GM12864 (cell line): ENCODE results near the gene EYS.

Experiments
- DNase-seq: peaks from one replicate; pipeline ENCODE4 v3.0.0-alpha.2; 2011; ENCODE audit warnings: low read depth
- H3K4me3 ChIP-seq: 2 replicates; pipeline ENCODE4 v1.5.1; 2011; ENCODE audit warnings: mild to moderate bottlenecking, low read depth, low read length, control low read depth
- TF ChIP-seq, protein P1 (sequence below): IDR thresholded peaks from 2 replicates; pipeline ENCODE4 v1.5.1; 2011; ENCODE audit warnings: low read depth, mild to moderate bottlenecking, moderate library complexity, low read length, control low read depth, inconsistent platforms; ENCODE audit errors: missing control alignments

Gene EYS

DNA sequence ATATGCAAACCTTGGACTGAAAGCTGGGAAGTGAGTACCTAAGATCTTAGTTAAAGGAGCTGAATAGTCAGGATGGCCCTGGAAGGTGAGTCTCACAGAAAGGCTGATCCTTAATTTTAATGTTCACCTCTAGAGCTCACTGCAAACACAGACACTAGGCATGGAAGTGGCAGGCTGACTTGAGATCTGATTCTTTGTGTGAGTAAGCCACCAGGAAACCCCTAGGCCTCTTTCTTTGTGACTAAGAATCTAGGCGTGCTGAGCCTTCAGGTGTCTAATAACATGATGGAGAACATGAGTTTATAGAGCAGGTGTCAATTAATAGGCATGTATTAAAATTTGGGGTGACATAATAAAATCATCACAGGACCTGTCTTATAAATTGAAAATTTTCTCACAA, 642.2 kb downstream of the EYS start:
- no peak for DNase-seq
- no peak overlapping the region for H3K4me3 ChIP-seq
- TF ChIP-seq, protein P1, sequence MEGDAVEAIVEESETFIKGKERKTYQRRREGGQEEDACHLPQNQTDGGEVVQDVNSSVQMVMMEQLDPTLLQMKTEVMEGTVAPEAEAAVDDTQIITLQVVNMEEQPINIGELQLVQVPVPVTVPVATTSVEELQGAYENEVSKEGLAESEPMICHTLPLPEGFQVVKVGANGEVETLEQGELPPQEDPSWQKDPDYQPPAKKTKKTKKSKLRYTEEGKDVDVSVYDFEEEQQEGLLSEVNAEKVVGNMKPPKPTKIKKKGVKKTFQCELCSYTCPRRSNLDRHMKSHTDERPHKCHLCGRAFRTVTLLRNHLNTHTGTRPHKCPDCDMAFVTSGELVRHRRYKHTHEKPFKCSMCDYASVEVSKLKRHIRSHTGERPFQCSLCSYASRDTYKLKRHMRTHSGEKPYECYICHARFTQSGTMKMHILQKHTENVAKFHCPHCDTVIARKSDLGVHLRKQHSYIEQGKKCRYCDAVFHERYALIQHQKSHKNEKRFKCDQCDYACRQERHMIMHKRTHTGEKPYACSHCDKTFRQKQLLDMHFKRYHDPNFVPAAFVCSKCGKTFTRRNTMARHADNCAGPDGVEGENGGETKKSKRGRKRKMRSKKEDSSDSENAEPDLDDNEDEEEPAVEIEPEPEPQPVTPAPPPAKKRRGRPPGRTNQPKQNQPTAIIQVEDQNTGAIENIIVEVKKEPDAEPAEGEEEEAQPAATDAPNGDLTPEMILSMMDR = no peak

DNA sequence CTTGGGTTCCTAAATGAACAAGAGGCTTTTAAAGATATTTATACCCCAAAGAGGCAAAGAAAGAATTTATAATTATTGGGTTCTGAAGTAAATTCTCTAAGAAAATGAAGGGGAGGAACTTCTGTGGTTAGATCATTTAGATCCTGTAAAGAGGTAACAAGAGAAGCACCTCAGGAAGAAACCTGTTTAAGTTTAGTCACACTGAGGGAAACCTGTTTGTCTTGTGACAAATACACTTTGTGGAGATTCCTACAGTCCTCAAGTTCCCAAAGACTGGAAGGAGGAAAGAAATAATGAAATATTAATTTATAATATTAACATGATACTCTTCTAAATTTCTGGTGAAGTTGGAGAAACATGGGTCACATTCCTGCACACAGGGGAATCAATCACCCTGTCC, 647.5 kb downstream of the EYS start:
- H3K4me3 ChIP-seq = no peak overlapping the region
- TF ChIP-seq, protein P1 = no peak
- DNase-seq = no peak

- TF ChIP-seq, protein P1 = no peak
- DNase-seq = no peak
- H3K4me3 ChIP-seq = no peak overlapping the region
Measured at GRCh38 chr6:65055545-65055944, 651.5 kb downstream of the EYS start.

- TF ChIP-seq, protein P1 = no peak
- DNase-seq = no peak
- no peak overlapping the region for H3K4me3 ChIP-seq
Measured at GRCh38 chr6:65052626-65053025, 654.4 kb downstream of the EYS start.

- TF ChIP-seq, protein P1 = no peak
- DNase-seq = no peak
- H3K4me3 ChIP-seq = no peak overlapping the region
Measured at GRCh38 chr6:65045801-65046200, 661.2 kb downstream of the EYS start.

- no peak overlapping the region for H3K4me3 ChIP-seq
- TF ChIP-seq, protein P1 = no peak
- DNase-seq = no peak
Measured at GRCh38 chr6:65014006-65014405, 693.0 kb downstream of the EYS start.

DNA sequence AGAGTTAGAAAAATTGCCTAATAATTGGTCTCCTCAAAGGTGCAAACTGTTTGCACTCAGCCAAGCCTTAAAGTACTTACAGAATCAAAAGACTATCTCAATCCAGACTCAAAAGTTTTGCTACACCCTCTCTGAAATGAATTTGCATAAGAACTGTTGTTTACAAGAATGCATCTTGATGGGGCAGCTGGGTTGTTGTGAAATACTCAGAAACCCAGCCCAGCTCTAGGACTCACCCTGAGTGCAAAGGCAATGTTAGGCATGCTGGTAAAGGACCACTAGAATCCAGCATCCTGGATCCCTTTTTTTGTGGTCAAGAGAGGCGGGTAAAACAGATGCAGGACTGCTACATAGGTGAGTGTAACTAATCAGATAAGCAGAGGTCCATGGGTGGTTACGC, 700.2 kb downstream of the EYS start:
- H3K4me3 ChIP-seq = no peak overlapping the region
- TF ChIP-seq, protein P1 = no peak
- DNase-seq = no peak
